ENCODE results near the gene IL34.
A peak's percentile ranks its signal among the peaks of the same experiment; 100 is the strongest.
"Not testable (repeated sequence)": the region's sequence is repeated elsewhere in the genome, so short reads cannot be mapped to it uniquely, and the experiment has no call there.

Gene IL34

DNA sequence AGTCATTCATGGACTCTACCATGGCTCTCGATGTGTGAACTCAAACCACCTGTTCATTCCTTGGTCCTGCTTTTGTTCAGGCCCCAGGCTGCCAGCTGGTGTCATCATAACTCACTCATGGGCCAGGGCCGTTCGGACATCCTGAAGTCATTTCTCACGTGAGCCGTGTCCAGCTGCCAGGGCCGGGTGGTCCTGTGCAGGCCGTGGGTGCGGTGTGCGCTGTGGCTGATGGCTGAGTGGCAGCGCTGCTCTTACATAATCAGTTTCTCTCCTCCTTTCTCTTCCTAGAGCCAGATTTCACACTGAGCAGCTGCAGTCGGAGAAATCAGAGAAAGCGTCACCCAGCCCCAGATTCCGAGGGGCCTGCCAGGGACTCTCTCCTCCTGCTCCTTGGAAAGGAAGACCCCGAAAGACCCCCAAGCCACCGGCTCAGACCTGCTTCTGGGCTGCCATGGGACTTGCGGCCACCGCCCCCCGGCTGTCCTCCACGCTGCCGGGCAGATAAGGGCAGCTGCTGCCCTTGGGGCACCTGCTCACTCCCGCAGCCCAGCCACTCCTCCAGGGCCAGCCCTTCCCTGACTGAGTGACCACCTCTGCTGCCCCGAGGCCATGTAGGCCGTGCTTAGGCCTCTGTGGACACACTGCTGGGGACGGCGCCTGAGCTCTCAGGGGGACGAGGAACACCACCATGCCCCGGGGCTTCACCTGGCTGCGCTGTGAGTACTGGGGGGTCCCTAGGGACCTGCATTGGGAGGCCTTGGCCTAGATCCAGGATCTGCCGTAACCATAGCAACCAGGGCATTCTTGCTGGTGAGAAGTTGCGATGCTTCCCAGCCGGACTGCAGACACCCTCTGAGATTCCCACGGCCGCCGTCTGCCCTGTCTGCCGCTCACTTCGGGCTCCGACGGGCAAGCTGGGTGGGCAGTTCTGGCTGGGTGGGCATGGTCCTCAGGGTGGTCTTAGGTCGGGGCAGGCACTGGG is at the start of gene IL34:
Gene IL34, plus strand, starts transcription at position 300 of the 982 bp plus-strand sequence. Its CDS starts 389 bp downstream, at position 689.
- DNase-seq, result peak in 15 of 58 donors; percentile 6 to 58 (median 40)

DNA sequence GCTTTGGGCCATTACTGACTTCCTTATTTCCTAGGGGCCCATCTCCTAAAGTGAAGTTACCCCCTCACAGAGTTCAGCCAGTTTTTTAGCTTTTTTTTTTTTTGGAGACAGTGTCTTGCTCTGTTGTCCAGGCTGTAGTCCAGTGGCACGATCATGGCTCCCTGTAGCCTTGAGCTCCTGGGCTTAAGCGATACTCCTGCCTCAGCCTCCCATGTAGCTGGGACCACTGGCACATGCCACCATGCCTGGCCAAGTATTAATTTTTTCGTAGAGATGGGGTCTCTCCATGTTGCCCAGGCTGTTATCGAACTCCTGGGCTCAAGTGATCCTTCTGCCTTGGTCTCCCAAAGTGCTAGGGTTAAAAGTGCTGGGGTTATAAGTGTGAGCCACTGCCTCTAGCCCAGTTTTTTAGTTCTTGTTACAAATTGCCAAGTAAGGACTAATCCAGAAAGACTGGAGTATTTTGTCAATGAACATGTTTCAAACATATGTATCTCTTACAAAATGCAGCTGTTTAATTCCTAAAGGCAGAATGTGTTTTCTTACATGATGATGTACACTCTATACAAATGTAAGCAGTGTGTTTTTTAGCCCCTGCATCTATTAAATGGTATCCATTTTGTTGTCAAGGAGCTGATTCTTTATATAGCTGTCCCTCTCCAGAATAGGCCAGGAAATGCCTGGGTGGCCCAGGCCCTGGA is 49.1 kb upstream of the IL34 start:
- DNase-seq, result no peak

DNA sequence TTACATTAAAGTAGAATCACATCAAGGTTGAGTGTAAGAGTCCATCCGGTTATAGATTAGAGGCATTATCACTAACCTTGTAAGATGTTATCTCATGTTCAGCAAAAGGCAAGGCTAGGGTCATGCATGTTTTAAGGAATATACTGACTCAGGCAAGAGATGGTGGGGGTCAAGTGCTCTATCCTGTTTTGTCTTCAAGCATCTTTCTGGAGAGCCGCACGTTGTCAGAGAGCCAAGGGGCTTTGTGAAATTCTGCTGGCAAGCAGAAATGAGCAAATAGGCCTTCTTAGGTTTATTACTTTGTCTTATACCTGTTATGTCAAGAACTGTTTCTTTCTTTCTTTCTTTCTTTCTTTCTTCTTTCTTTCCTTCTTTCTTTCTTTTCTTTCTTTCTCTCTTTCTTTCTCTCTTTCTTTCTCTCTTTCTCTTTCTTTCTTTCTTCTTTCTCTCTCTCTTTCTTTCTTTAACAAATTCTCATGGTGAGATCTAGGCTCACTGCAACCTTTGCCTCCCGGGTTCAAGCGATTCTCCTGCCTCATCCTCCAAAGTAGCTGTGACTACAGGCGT is 47.3 kb upstream of the IL34 start:
- DNase-seq, result no peak

DNA sequence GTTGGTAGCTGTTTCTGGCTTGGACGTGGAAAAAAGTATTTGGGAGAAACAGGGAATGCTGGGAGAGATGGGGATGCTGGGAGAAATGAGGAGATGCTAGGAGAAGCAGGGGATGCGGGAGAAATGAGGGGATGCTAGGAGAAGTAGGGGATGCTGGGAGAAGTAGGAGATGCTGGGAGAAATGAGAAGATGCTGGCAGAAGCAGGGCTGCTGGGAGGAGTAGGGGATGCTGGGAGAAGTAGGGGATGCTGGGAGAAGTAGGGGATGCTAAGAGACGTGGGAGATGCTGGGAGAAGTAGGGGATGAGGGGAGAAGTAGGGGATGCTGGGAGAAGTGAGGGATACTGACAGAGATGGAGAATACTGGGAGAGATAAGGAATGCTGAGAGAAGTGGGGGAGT is 45.6 kb upstream of the IL34 start:
- no peak for DNase-seq

DNA sequence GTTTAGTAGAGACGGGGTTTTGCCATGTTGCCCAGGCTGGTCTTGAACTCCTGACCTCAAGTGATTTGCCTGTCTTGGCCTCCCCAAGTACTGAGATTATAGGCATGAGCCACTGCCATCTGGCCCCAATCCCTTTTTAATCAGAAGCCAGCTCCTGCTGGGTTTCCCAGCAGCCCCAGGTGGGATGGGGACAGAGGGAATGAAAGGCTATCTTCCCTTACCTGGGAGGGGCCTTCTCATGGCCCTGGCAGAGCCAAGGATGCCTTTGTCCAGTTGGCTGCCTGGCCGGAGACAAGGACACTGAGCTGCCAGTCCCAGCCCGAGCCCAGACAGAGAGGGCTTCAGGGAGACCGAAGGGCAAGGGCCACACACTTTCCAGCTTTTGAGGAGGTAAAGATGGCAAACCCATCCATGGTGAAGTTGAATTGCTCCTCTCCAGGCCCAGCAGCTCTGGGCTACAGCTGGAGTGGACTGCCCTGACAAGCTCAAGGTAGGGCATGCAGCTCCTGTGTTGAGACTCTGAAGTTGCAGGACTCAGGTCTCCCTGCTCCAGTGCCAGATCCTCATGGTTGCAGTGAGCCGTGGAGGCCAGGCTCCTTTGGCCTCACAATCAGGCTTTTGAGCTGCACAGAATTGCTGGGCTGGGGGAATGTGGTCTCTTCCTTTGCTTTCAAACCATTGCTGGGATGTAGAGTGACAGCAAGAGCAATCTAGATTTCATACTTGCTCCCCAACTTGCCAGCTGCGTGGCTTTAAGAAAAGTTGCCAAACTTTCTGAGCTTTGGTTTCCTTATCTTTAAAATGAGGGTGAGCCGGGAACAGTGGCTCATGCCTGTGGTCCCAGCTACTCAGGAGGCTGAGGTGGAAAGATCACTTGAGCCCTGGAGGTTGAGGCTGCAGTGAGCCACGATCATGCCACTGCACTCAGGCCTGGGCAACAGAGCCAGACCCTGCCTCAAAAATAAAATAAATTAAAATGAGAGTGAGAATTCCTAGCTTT is 44.5 kb upstream of the IL34 start:
- no peak for DNase-seq

DNA sequence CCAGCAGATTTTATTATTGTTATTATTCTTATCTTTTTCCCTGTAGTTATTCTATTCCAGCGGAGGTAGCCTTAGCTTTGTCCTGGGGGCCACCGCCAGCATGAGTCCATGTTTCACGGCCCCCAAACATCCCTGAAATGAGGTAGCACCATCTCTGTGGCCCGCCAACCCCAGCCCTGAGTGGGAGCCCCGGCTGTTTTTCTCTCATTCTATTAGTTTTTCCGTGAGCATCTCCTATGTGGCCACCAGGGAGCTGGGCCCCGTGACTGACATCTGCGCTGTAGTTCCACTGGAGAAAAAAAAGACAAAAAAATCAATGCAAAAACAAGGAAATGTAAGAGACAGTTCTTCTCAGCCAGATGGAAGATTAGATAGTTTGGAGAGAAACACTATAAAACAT is 43.5 kb upstream of the IL34 start:
- no peak for DNase-seq

DNA sequence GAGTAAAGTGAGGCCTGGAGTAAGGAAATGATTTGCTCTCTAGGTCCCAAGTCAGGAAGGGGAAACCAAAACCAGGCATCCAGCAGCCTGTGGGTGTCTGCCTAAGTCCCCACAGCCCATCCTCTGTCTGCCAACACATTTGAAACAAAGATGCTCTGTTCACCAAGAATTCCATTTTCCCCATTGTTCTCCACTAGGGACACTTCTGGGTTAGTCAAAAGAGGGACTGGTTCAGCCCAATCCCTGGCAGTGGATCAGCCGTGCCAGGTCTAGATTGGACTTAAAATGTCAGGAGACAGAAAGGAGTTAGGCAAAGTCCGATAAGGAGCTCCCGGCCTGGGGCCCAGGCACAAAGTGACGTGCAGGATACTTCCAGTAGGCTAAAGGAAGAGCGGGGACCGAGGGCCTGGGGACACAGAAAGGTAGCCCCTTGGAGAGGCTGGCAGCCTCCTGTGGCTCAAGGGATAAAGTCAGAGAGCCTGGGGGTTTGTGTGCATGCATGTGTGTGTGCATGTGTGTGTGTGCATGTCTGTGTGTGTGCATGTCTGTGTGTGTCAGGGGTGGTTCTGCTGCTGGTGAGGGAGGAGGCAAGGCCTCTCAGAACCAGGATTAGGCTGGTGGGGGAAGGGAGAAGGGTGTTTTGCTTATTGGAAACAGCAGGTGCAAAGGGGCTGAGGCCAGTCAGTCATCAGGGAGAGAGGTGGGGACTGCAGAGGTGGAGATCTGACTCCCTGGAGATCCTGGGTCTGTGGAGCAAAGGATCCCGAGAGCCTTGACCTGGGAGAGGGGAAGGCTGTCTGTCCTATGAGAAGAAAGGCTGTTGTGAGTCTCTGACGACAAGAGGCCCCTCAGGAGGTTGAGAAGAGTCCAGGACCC is 41.7 kb upstream of the IL34 start:
- peak in 8 of 58 donors; percentile 4 to 37 (median 12) for DNase-seq

DNA sequence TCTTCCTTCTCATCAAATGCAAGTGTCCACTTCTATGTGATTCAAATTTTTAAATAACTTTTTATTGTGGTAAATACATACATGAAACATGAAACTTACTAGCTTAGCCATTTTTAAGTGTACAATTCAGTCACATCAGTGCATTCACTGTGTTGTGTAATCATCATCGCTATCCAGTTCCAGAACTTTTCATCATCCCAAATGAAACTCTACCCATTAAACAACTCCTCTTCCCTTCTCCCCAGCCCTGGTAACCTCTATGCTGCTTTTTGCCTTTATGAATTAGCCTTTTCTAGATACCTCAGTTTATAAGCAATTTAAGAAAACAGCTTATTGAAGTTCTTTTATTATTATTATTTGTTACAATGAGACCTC is 41.1 kb upstream of the IL34 start:
- DNase-seq, result no peak

DNA sequence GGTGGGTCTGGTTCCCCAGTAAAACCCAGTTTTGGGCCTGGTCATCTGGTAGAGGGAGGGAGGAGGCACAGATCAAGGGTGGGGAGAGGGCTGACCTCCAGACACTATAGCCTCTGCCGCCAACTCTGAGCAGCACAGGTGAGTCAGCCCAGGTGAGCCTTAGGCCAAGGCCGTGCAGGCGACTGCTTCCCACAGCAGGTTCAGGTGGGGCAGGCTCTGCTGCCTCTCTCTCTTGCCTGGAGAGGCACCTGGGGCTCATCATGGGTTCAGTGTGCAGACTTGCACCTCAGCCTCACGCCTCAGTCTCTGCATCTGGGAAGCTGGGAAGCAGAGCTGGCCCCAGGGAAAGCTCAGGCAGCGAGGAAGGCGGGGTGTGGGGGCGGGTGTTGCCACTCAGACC is 37.8 kb upstream of the IL34 start:
- no peak for DNase-seq

DNA sequence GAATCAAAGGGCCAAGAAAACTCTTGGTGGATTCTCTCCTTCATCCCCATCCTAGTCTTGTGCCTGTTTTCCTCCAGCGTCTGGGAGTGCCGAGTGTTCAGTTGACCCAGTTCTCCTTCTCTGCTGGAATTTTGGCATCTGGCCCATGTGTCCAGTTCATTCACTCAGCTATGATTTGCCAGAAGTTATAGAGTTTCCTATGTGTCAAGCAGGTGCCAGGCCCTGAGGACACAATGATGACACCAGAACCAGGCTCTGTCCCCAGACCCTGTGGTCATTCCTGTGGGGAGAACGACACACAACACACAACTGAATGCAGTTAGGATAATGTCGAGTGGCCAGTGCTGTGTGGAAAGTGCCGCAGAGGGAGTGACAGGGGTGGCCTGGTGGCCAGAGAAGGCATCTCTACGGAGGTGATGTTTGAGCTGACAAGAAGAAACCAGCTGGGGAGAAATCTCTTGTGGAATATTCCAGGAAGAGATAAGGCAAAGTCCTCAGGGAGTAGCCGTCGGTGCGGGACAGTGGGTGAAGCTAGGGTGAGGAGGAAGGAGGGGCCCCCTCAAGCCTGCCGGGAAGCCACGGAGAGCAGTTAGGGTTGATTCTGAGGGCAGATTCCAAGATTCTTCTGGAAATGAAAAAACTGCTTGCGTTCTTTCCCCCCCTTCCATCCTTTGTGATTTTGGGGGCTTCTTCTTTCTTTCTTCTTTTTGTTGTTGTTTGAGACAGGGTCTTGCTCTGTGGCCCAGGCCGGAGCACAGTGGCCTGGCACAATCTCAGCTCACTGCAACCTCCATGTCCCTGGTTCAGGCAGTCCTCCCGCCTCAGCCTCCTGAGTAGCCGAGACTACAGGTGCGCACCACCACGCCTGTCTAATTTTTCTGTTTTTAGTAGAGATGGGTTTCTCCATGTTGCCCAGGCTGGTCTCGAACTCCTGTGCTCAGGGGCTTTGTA is 35.8 kb upstream of the IL34 start:
- peak in 1 of 58 donors; percentile 4 for DNase-seq

DNA sequence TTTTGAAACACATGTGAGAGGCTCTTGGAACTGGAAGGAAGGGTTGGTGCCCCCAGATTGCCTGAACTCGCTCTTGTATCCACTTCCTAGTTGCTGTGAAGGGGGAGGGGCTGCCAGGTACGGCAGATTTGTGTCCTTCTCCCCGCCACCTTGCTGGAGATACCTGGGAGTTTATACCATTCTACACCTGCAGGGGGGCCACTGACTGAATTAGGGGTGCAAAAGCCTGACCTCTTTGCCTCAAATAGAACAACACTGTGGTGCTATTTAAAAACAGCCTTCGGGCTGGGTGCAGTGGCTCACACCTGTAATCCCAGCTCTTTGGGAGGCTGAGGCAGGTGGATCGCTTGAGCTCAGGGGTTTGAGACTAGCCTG is 35.1 kb upstream of the IL34 start:
- DNase-seq, result no peak

DNA sequence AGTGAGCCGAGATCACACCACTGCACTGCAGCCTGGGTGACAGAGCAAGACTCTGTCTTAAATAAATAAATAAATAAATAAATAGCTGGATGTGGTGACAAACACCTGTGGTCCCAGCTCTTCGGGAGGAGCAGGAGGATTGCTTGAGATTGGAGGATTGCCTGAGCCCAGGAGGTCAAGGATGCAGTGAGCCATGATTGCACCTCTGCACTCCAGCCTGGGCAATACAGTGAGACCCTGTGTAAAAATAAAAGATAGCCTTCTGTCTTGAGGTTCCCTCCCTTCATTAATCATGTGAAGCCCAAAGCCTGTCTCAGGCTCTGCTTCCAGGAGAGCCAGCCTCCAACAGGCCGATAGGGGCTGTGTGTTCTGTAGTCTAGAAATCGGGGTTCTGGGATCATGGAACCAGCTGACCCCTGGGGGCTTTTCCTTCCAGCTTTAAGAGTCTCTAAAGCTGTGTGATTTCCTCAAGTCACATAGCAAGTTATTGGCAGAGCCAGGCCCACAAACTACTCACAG is 34.5 kb upstream of the IL34 start:
- no peak for DNase-seq

DNA sequence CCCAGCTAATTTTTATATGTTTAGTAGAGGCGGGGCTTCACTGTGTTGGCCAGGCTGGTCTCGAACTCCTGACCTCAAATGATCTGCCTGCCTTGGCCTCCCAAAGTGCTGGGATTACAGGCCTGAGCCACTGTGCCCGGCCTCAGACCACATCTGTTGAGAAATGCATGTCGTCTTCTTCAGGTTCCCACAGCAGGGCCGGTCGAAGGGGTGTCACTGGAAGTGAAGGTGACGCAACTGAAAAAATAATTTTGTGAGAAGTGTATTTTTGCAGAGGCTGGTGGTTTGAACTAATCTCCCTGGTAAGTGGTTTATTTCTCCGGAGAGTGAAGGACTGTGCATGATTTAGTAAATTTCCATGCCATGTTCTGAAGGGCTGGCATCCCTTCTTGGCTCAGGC is 33.4 kb upstream of the IL34 start:
- DNase-seq, result no peak

DNA sequence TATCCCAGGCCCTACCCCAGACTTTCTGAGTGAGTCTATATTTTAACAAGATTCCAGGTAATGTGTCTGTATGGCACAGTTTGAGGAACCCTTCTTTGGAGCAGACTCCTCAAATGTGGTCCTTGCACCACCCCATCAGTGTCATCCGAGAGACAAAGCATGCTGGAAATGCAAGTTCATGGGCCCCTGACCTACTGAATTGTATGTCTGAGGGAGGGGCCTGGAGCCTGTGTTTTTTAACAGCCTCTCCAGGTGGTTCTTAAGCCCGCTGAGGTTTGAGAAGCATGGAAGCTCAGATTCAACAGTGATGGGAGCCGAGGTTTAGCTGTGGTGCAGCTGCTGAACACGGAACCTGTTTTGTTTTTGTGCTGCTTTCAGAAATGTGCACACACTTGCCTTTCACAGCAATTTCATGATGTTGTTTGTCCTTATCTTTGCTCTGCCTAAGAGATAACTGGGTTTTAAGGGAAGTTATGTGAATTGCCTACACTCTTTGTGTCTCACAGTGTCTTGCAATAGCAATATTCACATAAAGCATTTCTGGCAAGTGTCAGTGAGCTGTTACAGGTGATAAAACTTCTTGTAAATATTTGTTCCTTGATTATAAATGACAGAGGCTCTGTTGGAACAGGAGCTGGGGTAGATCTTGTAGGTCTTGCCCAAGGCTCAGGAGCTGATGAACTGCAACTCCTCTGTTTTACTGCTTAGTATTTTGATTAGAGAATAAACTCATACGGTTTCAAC is 32.0 kb upstream of the IL34 start:
- no peak for DNase-seq

DNA sequence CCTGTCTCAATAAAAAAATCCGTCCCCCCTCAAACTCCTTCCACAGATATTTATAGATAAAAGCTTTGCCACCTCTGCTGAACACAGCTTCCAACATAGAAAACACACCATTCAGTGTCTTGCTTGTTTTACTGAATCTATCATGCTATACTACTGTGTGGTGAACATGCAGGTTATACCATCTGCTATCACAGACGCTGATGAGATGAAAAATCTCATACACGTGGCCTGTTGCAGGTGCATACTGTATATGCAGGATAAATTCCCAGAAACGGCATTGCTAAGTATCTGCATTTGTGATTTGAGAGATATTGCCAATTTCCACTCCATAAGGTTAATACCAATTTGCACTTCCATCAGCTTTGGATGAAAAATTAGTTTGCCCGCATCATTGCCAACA is 30.4 kb upstream of the IL34 start:
- DNase-seq, result no peak

DNA sequence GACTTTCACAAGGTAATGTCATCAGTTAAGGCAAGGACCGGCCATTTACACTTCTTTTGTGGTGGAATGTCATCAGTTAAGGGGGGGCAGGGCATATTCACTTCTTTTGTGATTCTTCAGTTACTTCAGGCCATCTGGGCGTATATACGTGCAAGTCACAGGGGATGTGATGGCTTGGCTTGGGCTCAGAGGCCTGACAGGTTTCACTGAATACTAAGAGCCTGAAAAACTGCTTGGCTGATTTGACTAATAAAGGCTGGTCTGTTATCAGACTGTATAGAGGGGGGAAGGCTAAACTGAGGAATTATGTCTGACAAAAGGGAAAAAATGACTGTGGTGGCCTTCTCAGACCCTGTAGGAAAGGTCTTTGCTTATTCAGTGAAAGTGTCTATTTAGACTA is 24.5 kb upstream of the IL34 start:
- not testable (repeated sequence) for DNase-seq

DNA sequence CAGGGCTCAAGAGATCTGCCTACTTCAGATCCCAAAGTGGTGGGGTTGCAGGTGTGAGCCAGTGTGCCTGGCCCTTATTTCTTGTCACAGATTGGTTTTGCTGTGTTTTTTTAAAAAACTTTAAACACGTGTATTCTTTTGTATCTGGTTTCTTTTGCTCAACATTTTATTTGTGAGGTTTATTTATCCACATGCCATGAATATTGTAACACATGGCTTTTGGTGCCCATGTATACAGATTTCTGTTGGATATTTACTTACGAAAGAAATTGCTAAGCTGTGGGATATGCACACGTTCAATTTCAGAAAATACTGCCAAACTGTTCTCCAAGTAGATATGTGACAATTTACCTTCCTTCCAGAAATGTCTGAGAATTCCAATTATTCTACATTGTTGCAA is 18.7 kb upstream of the IL34 start:
- no peak for DNase-seq

All from anterior cingulate cortex (tissue), 58 donors.